Thyroid gland (tissue), 4 donors: ENCODE results near the gene ATP1A2. TPM values are rescaled to one million over a fixed set of nuclear protein-coding genes. Genes with fewer than 3 reads are reported as not detected.

Experiments
- DNase-seq, 2 donors: peaks; one replicate each; pipeline ENCODE4 v3.0.0-alpha.2; 2019
- H3K27ac ChIP-seq, 3 donors: fragments of 200-600 bp; sonication (generic); 1 replicate in 2 of 3; 2 replicates in 1 of 3; pipeline ENCODE4 v1.5.1; 2016 to 2019; ENCODE audit warnings: mild to moderate bottlenecking in 1 of 3, moderate library complexity in 1 of 3
- H3K27me3 ChIP-seq: fragments of 200-600 bp; sonication (generic); one replicate; pipeline ENCODE4 v1.5.1; 2019
- H3K36me3 ChIP-seq, 2 donors: fragments of 200-600 bp; sonication (generic); one replicate each; pipeline ENCODE4 v1.5.1; 2016 to 2019
- H3K4me1 ChIP-seq, 2 donors: fragments of 200-600 bp; sonication (generic); one replicate each; pipeline ENCODE4 v1.5.1; 2017 to 2019
- H3K4me3 ChIP-seq, 3 donors: fragments of 200-600 bp; sonication (generic); replicated peaks in 1 of 3; 1 replicate in 2 of 3; 2 replicates in 1 of 3; pipeline ENCODE4 v1.5.1; 2016; ENCODE audit warnings: mild to moderate bottlenecking in 1 of 3
- H3K9me3 ChIP-seq: fragments of 200-600 bp; sonication (generic); one replicate; pipeline ENCODE4 v1.5.1; 2017
- CTCF ChIP-seq, 6 experiments: fragments of 200-600 bp in 3 of 6; fragments of 450-650 bp in 3 of 6; sonication (generic) in 3 of 6; IDR thresholded peaks; one replicate each; pipeline ENCODE4 v1.5.1; 2016 to 2019; ENCODE audit warnings: antibody characterized with exemption in 6 of 6, mild to moderate bottlenecking in 2 of 6, inconsistent platforms in 1 of 6, moderate library complexity in 1 of 6
- POLR2A ChIP-seq, 2 donors: fragments of 450-650 bp; IDR thresholded peaks; one replicate each; pipeline ENCODE4 v1.6.1; 2017; ENCODE audit warnings: antibody characterized with exemption in 2 of 2, mild to moderate bottlenecking in 2 of 2, moderate library complexity in 1 of 2
- WGBS, 2 donors: methylation state at CpG; one replicate each; pipeline ENCODE4 v1.1.5; 2017; 5-methylcytosine and 5-hydroxymethylcytosine counted together
- intact Hi-C: fragments of 100-400 bp; cut with DNase I; formaldehyde crosslinking; loops from one replicate; pipeline ENCODE4 v1.15.1; 2023
- total RNA-seq, 4 donors: library from RNA; depleted of rRNA; stranded (reverse); fragments of >200 nt; gene quantifications; one replicate each; pipeline ENCODE4 v1.2.3, GENCODE V29; 2016

Gene ATP1A2
- total RNA-seq, 4 donors from 2014 or later = 1.1 to 4.2 (median 2.6) TPM

GRCh38 chr1:160187407-160187806 lies 71.8 kb downstream of the ATP1A2 start:
- H3K27me3 ChIP-seq = no peaks in the 10 kb centered on the region
- 83 to 88% methylated on average over 7 of the region's 7 CpGs for WGBS, 2 donors
- H3K27ac ChIP-seq = no peak overlapping the region
- no peak overlapping the region for H3K4me3 ChIP-seq
- no peaks in the 10 kb centered on the region for H3K36me3 ChIP-seq
- intact Hi-C loops = no loop called here
- TF ChIP-seq CTCF (IDR thresholded peaks at IDR 0.05) = no peak
- no peak for TF ChIP-seq POLR2A (IDR thresholded peaks at IDR 0.05)
- no peaks in the 10 kb centered on the region for H3K9me3 ChIP-seq
- DNase-seq = no peak
- no peaks in the 10 kb centered on the region for H3K4me1 ChIP-seq

GRCh38 chr1:160188341-160188740 lies 72.8 kb downstream of the ATP1A2 start:
- 73 to 77% methylated on average over 7 of the region's 7 CpGs for WGBS, 2 donors
- H3K27ac ChIP-seq = no peak overlapping the region
- intact Hi-C loops = no loop called here
- no peak for DNase-seq
- H3K4me3 ChIP-seq = no peak overlapping the region
- H3K9me3 ChIP-seq = no peaks in the 10 kb centered on the region
- peaks cover 0 to 2% of the 10 kb centered on the region in 2 donors for H3K4me1 ChIP-seq
- TF ChIP-seq POLR2A (IDR thresholded peaks at IDR 0.05) (no peak), CTCF (IDR thresholded peaks at IDR 0.05) (no peak)
- no peaks in the 10 kb centered on the region for H3K36me3 ChIP-seq
- no peaks in the 10 kb centered on the region for H3K27me3 ChIP-seq

- WGBS, 2 donors = 68 to 70% methylated on average over 15 of the region's 15 CpGs
- DNase-seq = peak; percentile 47 to 53
- no peaks in the 10 kb centered on the region for H3K36me3 ChIP-seq
- TF ChIP-seq CTCF (IDR thresholded peaks at IDR 0.05) (no peak), POLR2A (IDR thresholded peaks at IDR 0.05) (no peak)
- no peak within 1 kb of the TSS for H3K27ac ChIP-seq
- H3K9me3 ChIP-seq = no peaks in the 10 kb centered on the region
- no peak within 1 kb of the TSS for H3K4me3 ChIP-seq
- H3K27me3 ChIP-seq = no peaks in the 10 kb centered on the region
- intact Hi-C loops = loop anchor here (5.0 kb wide), 3 partner anchors 62 to 102 kb away; no protein-coding TSS in a partner anchor
- H3K4me1 ChIP-seq = peaks cover 0 to 4% of the 10 kb centered on the region in 2 donors
Measured at GRCh38 chr1:160189649-160190625, 74.4 kb downstream of the ATP1A2 start, which contains the start of gene CASQ1. TSS of gene CASQ1 (plus strand) at chr1:160190575. CDS start at chr1:160190752, 177 bp downstream.

GRCh38 chr1:160191756-160192155 lies 76.2 kb downstream of the ATP1A2 start:
- no peak overlapping the region for H3K4me3 ChIP-seq
- no peaks in the 10 kb centered on the region for H3K27me3 ChIP-seq
- H3K4me1 ChIP-seq = peaks cover 0 to 4% of the 10 kb centered on the region in 2 donors
- H3K36me3 ChIP-seq = no peaks in the 10 kb centered on the region
- intact Hi-C loops = loop anchor here (5.0 kb wide), 3 partner anchors 61 to 101 kb away; no protein-coding TSS in a partner anchor
- H3K27ac ChIP-seq = no peak overlapping the region
- no peaks in the 10 kb centered on the region for H3K9me3 ChIP-seq
- TF ChIP-seq POLR2A (IDR thresholded peaks at IDR 0.05) = no peak
- TF ChIP-seq CTCF (IDR thresholded peaks at IDR 0.05) = no peak
- WGBS, 2 donors = 64 to 93% methylated on average over 3 of the region's 3 CpGs
- no peak for DNase-seq

GRCh38 chr1:160192234-160192633 lies 76.7 kb downstream of the ATP1A2 start:
- DNase-seq = no peak
- peaks cover 0 to 4% of the 10 kb centered on the region in 2 donors for H3K4me1 ChIP-seq
- H3K36me3 ChIP-seq = no peaks in the 10 kb centered on the region
- H3K9me3 ChIP-seq = no peaks in the 10 kb centered on the region
- no peaks in the 10 kb centered on the region for H3K27me3 ChIP-seq
- intact Hi-C loops = loop anchor here (5.0 kb wide), 3 partner anchors 60 to 100 kb away; no protein-coding TSS in a partner anchor
- no peak overlapping the region for H3K27ac ChIP-seq
- TF ChIP-seq CTCF (IDR thresholded peaks at IDR 0.05) = no peak
- no peak for TF ChIP-seq POLR2A (IDR thresholded peaks at IDR 0.05)
- no peak overlapping the region for H3K4me3 ChIP-seq
